Cardiac fibroblast (primary cell): ENCODE measurements around the gene DMBT1.

Experiments used
- DNase-seq, 2 donors: peaks; one replicate each; pipeline versions ENCODE4 v3.0.0 to v3.0.0-alpha.2; 2010; ENCODE audit warnings: low read depth in 2 of 2
- H3K4me3 ChIP-seq, 2 donors: replicated peaks in 1 of 2; 1 replicate in 1 of 2; 2 replicates in 1 of 2; pipeline ENCODE4 v1.5.1; 2011; ENCODE audit warnings: low read depth in 2 of 2, low read length in 2 of 2, mild to moderate bottlenecking in 2 of 2, moderate library complexity in 1 of 2
- CTCF ChIP-seq: IDR thresholded peaks from one replicate; pipeline ENCODE4 v1.5.1; 2011; ENCODE audit warnings: low read depth, mild to moderate bottlenecking, low read length, inconsistent platforms

The DMBT1 gene

GRCh38 chr10:122682522-122682921, 122.0 kb downstream of the DMBT1 start:
- DNase-seq: no peak
- H3K4me3 ChIP-seq: no peak overlapping the region
- TF ChIP-seq CTCF: no peak

GRCh38 chr10:122688293-122688989, 127.9 kb downstream of the DMBT1 start:
- TF ChIP-seq CTCF: peak; percentile 13

GRCh38 chr10:122689146-122689820, 128.7 kb downstream of the DMBT1 start:
- DNase-seq: peak; percentile 2 to 31
- no peak for TF ChIP-seq CTCF
- H3K4me3 ChIP-seq: no peak overlapping the region

More at GRCh38 chr10:122688293-122688989, 127.9 kb downstream of the DMBT1 start:
- DNase-seq: peak; percentile 45 to 70
- H3K4me3 ChIP-seq: no peak overlapping the region

- DNase-seq: no peak
- no peak for TF ChIP-seq CTCF
- H3K4me3 ChIP-seq: no peak overlapping the region
These were observed 132.2 kb downstream of the DMBT1 start for GRCh38 chr10:122692744-122693143.
